ENCODE data around the gene ERH.
"Not testable (repeated sequence)": the region's sequence is repeated elsewhere in the genome, so short reads cannot be mapped to it uniquely, and the experiment has no call there.

Gene ERH

GRCh38 chr14:69398053-69398817 lies at the start of gene ERH, which contains the start of gene SLC39A9:
Gene ERH, minus strand, starts transcription at chr14:69398299. Its CDS starts 66 bp downstream, at chr14:69398233.
Gene SLC39A9, plus strand, starts transcription at chr14:69398692. Its CDS starts 678 bp downstream, at chr14:69399370.
- Mint-ChIP-seq H3K4me3 (peak within 1 kb of the TSS; percentile 87), H3K27ac (peak within 1 kb of the TSS; percentile 99), H3K4me1 (peaks cover 43% of the 10 kb centered on the region), H3K9me3 (no peaks in the 10 kb centered on the region), H3K36me3 (peaks cover 59% of the 10 kb centered on the region)
- DNase-seq (ENCODE audit: low spot score in 2 of 2) (peak; percentile 77 to 92), ATAC-seq (peak; percentile 93)

GRCh38 chr14:69443296-69443805 lies 45.3 kb upstream of the ERH start:
- H3K36me3 Mint-ChIP-seq: peaks cover 54% of the 10 kb centered on the region

GRCh38 chr14:69441948-69442347 lies 43.8 kb upstream of the ERH start:
- no peak overlapping the region for H3K4me3 Mint-ChIP-seq
- peaks cover 19% of the 10 kb centered on the region for H3K4me1 Mint-ChIP-seq
- DNase-seq (ENCODE audit: low spot score in 2 of 2) (no peak), ATAC-seq (no peak)
- H3K9me3 Mint-ChIP-seq: no peaks in the 10 kb centered on the region
- H3K27ac Mint-ChIP-seq: no peak overlapping the region
- H3K36me3 Mint-ChIP-seq: peaks cover 42% of the 10 kb centered on the region

More at GRCh38 chr14:69443296-69443805, 45.3 kb upstream of the ERH start:
- H3K27ac Mint-ChIP-seq: peak overlapping the region; percentile 8
- H3K9me3 Mint-ChIP-seq: no peaks in the 10 kb centered on the region
- no peak overlapping the region for H3K4me3 Mint-ChIP-seq
- ATAC-seq (no peak), DNase-seq (ENCODE audit: low spot score in 2 of 2) (no peak)
- H3K4me1 Mint-ChIP-seq: peaks cover 9% of the 10 kb centered on the region

- no peak overlapping the region for H3K4me3 Mint-ChIP-seq
- peaks cover 39% of the 10 kb centered on the region for H3K36me3 Mint-ChIP-seq
- no peak for ATAC-seq
- H3K9me3 Mint-ChIP-seq: no peaks in the 10 kb centered on the region
- H3K27ac Mint-ChIP-seq: peak overlapping the region; percentile 45
- H3K4me1 Mint-ChIP-seq: peaks cover 25% of the 10 kb centered on the region
- DNase-seq (ENCODE audit: low spot score in 2 of 2): no peak
Observed at GRCh38 chr14:69439521-69440270, 41.6 kb upstream of the ERH start.

GRCh38 chr14:69432364-69432763 lies 34.3 kb upstream of the ERH start:
- H3K4me1 Mint-ChIP-seq: peaks cover 23% of the 10 kb centered on the region
- H3K36me3 Mint-ChIP-seq: peaks cover 20% of the 10 kb centered on the region
- H3K27ac Mint-ChIP-seq: no peak overlapping the region
- no peak overlapping the region for H3K4me3 Mint-ChIP-seq
- no peak for DNase-seq (ENCODE audit: low spot score in 2 of 2)
- ATAC-seq: no peak
- no peaks in the 10 kb centered on the region for H3K9me3 Mint-ChIP-seq

GRCh38 chr14:69430306-69430939 lies 32.3 kb upstream of the ERH start:
- ATAC-seq (no peak), DNase-seq (ENCODE audit: low spot score in 2 of 2) (no peak)
- Mint-ChIP-seq H3K4me3 (no peak overlapping the region), H3K4me1 (peaks cover 20% of the 10 kb centered on the region), H3K27ac (no peak overlapping the region), H3K36me3 (peaks cover 40% of the 10 kb centered on the region), H3K9me3 (no peaks in the 10 kb centered on the region)

- no peak overlapping the region for H3K4me3 Mint-ChIP-seq
- peaks cover 44% of the 10 kb centered on the region for H3K36me3 Mint-ChIP-seq
- no peaks in the 10 kb centered on the region for H3K9me3 Mint-ChIP-seq
- H3K4me1 Mint-ChIP-seq: peaks cover 13% of the 10 kb centered on the region
- DNase-seq (ENCODE audit: low spot score in 2 of 2) (no peak), ATAC-seq (no peak)
- no peak overlapping the region for H3K27ac Mint-ChIP-seq
Observed at GRCh38 chr14:69429643-69430042, 31.5 kb upstream of the ERH start.

- ATAC-seq (no peak), DNase-seq (ENCODE audit: low spot score in 2 of 2) (no peak)
- peaks cover 56% of the 10 kb centered on the region for H3K36me3 Mint-ChIP-seq
- H3K9me3 Mint-ChIP-seq: no peaks in the 10 kb centered on the region
- no peak overlapping the region for H3K4me3 Mint-ChIP-seq
- H3K27ac Mint-ChIP-seq: no peak overlapping the region
- H3K4me1 Mint-ChIP-seq: peaks cover 12% of the 10 kb centered on the region
Observed at GRCh38 chr14:69428289-69428998, 30.3 kb upstream of the ERH start.

- Mint-ChIP-seq H3K4me3 (no peak overlapping the region), H3K27ac (no peak overlapping the region), H3K36me3 (peaks cover 56% of the 10 kb centered on the region), H3K9me3 (no peaks in the 10 kb centered on the region), H3K4me1 (peaks cover 12% of the 10 kb centered on the region)
- no peak for DNase-seq (ENCODE audit: low spot score in 2 of 2)
- ATAC-seq: no peak
Observed at GRCh38 chr14:69427596-69427995, 29.5 kb upstream of the ERH start.

GRCh38 chr14:69424149-69424923 lies 26.2 kb upstream of the ERH start:
- Mint-ChIP-seq H3K4me3 (no peak overlapping the region), H3K4me1 (peaks cover 19% of the 10 kb centered on the region), H3K27ac (no peak overlapping the region), H3K9me3 (no peaks in the 10 kb centered on the region), H3K36me3 (peaks cover 56% of the 10 kb centered on the region)
- DNase-seq (ENCODE audit: low spot score in 2 of 2) (no peak), ATAC-seq (no peak)

- Mint-ChIP-seq H3K27ac (no peak overlapping the region), H3K36me3 (peaks cover 49% of the 10 kb centered on the region), H3K9me3 (no peaks in the 10 kb centered on the region), H3K4me3 (no peak overlapping the region), H3K4me1 (peaks cover 30% of the 10 kb centered on the region)
- no peak for ATAC-seq
- DNase-seq (ENCODE audit: low spot score in 2 of 2): no peak
Observed at GRCh38 chr14:69423279-69423678, 25.2 kb upstream of the ERH start.

- not testable (repeated sequence) for H3K27ac Mint-ChIP-seq; ATAC-seq; H3K9me3 Mint-ChIP-seq; H3K36me3 Mint-ChIP-seq; H3K4me3 Mint-ChIP-seq; DNase-seq (ENCODE audit: low spot score in 2 of 2)
- peaks cover 41% of the 10 kb centered on the region for H3K4me1 Mint-ChIP-seq
Observed at GRCh38 chr14:69416087-69416486, 18.0 kb upstream of the ERH start.

- H3K36me3 Mint-ChIP-seq: peaks cover 5% of the 10 kb centered on the region
- H3K9me3 Mint-ChIP-seq: no peaks in the 10 kb centered on the region
- H3K27ac Mint-ChIP-seq: no peak overlapping the region
- peaks cover 18% of the 10 kb centered on the region for H3K4me1 Mint-ChIP-seq
- no peak for DNase-seq (ENCODE audit: low spot score in 2 of 2)
- ATAC-seq: no peak
- H3K4me3 Mint-ChIP-seq: no peak overlapping the region
Observed at GRCh38 chr14:69413483-69413882, 15.4 kb upstream of the ERH start.

- Mint-ChIP-seq H3K27ac (peak overlapping the region; percentile 26), H3K4me1 (peaks cover 19% of the 10 kb centered on the region), H3K4me3 (no peak overlapping the region), H3K36me3 (peaks cover 9% of the 10 kb centered on the region), H3K9me3 (peaks cover 3% of the 10 kb centered on the region)
- DNase-seq (ENCODE audit: low spot score in 2 of 2) (no peak), ATAC-seq (no peak)
Observed at GRCh38 chr14:69408331-69408960, 10.3 kb upstream of the ERH start.

All from stimulated activated effector memory CD8-positive, alpha-beta T cell treated with anti-CD3 and anti-CD28 coated beads, Interleukin-12 subunit alpha, Interleukin-12 subunit beta, amount 100 ng/mL, for 72 hours (primary cell).